NB4 (cell line): ENCODE results near the gene LRRC3C.
"Not testable (repeated sequence)": the region's sequence is repeated elsewhere in the genome, so short reads cannot be mapped to it uniquely, and the experiment has no call there.

Experiments
- DNase-seq: peaks from one replicate; pipeline ENCODE4 v3.0.0; 2010; ENCODE audit warnings: low read depth
- H3K4me3 ChIP-seq: one replicate; pipeline ENCODE4 v1.5.1; 2011; ENCODE audit warnings: mild to moderate bottlenecking, low read depth, low read length, moderate library complexity
- MYC ChIP-seq: IDR thresholded peaks from 2 replicates; pipeline ENCODE4 v1.6.1; 2011; ENCODE audit warnings: low read depth, low read length
- POLR2A ChIP-seq: IDR thresholded peaks from 2 replicates; pipeline ENCODE4 v1.6.1; 2011; ENCODE audit warnings: mild to moderate bottlenecking; ENCODE audit not compliant: insufficient read length; ENCODE audit errors: extremely low read depth
- TF ChIP-seq, protein P1 (sequence below): IDR thresholded peaks from 2 replicates; pipeline ENCODE4 v1.6.1; 2011; ENCODE audit warnings: low read depth, low read length
- TF ChIP-seq, protein P2 (sequence below): IDR thresholded peaks from one replicate; pipeline ENCODE4 v1.5.1; 2012; ENCODE audit warnings: low read depth, low read length

The LRRC3C gene

DNA sequence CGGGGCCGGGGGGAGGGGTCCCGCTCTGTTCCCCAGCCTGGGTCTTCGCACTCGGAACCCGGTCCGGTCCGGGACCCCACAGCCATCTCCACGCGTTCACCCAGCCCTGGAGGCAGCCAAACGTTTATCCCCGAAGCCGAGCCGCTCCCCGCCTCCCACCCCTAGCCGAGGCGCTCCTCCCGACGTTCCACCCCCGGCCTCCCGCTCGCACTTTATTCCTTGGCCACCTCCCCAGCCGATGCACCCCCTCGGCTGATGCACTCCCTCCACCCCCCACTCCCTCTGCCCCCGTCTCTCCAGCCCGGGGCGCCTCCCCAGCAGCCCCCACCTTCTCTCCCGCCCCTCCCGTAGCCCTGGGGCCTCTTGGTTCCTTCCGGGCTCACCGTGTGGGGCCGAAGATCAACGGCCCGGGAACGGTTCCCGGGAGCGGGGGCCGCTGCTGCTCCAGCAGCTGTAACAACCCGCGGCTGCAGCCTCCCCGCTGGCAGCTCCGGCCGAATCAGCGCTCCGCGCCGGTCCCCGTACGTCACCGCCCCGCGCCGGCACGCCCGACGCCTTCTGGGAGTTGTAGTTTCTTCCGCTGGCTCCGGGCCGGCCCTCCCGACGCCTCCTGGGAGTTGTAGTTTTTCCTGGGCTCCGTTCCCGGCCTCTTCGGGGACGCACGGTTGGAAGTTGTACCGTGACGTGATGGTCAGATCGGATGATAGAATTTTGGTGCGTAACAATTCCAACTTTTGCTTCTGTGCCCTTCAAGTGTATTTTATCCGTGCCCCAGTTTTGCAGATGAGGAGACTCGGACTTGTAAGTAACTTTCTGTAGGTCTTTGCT, at the start of gene LRRC3C, which contains the start of gene ORMDL3:
Gene LRRC3C, plus strand, starts transcription at position 632 of the 828 bp plus-strand sequence. CDS start 13,792 bp downstream, outside the sequence.
Gene ORMDL3, minus strand, starts transcription at position 501 of the 828 bp plus-strand sequence. CDS start 3,398 bp downstream, outside the sequence.
- TF ChIP-seq, protein P1, sequence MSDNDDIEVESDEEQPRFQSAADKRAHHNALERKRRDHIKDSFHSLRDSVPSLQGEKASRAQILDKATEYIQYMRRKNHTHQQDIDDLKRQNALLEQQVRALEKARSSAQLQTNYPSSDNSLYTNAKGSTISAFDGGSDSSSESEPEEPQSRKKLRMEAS, result peak; percentile 48; the same call in 1 of the 2 replicates
- TF ChIP-seq, protein P2, sequence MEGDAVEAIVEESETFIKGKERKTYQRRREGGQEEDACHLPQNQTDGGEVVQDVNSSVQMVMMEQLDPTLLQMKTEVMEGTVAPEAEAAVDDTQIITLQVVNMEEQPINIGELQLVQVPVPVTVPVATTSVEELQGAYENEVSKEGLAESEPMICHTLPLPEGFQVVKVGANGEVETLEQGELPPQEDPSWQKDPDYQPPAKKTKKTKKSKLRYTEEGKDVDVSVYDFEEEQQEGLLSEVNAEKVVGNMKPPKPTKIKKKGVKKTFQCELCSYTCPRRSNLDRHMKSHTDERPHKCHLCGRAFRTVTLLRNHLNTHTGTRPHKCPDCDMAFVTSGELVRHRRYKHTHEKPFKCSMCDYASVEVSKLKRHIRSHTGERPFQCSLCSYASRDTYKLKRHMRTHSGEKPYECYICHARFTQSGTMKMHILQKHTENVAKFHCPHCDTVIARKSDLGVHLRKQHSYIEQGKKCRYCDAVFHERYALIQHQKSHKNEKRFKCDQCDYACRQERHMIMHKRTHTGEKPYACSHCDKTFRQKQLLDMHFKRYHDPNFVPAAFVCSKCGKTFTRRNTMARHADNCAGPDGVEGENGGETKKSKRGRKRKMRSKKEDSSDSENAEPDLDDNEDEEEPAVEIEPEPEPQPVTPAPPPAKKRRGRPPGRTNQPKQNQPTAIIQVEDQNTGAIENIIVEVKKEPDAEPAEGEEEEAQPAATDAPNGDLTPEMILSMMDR, result no peak
- TF ChIP-seq POLR2A, result peak; percentile 61
- peak; percentile 39; the same call in 1 of the 2 replicates for TF ChIP-seq MYC
- peak; percentile 95 for DNase-seq
- peak within 1 kb of the TSS; percentile 72 for H3K4me3 ChIP-seq

GRCh38 chr17:39886102-39886501, 41.4 kb upstream of the LRRC3C start:
- not testable (repeated sequence) for H3K4me3 ChIP-seq, DNase-seq

DNA sequence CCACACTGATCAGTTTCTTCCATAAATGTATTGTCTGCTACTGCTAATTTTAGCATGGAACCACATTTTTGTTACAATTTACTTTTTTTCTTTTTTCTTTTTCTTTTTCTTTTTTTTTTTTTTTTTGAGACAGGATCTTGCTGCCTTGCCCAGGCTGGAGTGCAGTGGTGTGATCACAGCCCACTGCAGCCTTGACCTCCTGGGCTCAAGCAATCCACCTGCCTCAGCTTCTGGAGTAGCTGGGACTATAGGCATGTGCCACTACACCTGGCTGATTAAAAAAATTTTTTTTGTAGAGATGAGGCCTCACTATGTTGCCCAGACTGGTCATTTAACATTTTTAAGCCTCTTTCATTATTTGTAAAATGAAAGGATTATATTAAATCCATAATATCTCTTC, 40.5 kb upstream of the LRRC3C start:
- no peak for DNase-seq
- TF ChIP-seq, protein P1, result no peak
- TF ChIP-seq, protein P2, result no peak
- no peak for TF ChIP-seq MYC
- TF ChIP-seq POLR2A, result no peak
- H3K4me3 ChIP-seq, result no peak overlapping the region

GRCh38 chr17:39889200-39889599, 38.3 kb upstream of the LRRC3C start:
- H3K4me3 ChIP-seq, result no peak overlapping the region
- no peak for DNase-seq
- TF ChIP-seq POLR2A (no peak), MYC (no peak)
- TF ChIP-seq, protein P2, result no peak
- TF ChIP-seq, protein P1, result no peak

- no peak overlapping the region for H3K4me3 ChIP-seq
- TF ChIP-seq MYC (no peak), POLR2A (no peak)
- TF ChIP-seq, protein P2, result no peak
- TF ChIP-seq, protein P1, result no peak
- peak; percentile 30 for DNase-seq
Measured at GRCh38 chr17:39894681-39895376, 32.7 kb upstream of the LRRC3C start.

GRCh38 chr17:39898088-39898487, 29.4 kb upstream of the LRRC3C start:
- no peak overlapping the region for H3K4me3 ChIP-seq
- no peak for DNase-seq
- TF ChIP-seq POLR2A (no peak), MYC (no peak)
- TF ChIP-seq, protein P1, result no peak
- TF ChIP-seq, protein P2, result no peak
